Stimulated activated CD8-positive, alpha-beta memory T cell treated with anti-CD3 and anti-CD28 coated beads, Interleukin-4, amount 100 ng/mL, for 24 hours (primary cell): Measurements from ENCODE around the gene SAA4.
"Not testable (repeated sequence)": the region's sequence is repeated elsewhere in the genome, so short reads cannot be mapped to it uniquely, and the experiment has no call there.

Experiments
- DNase-seq: peaks from one replicate; pipeline ENCODE4 v3.0.0-alpha.2; 2020; ENCODE audit warnings: low read depth

The SAA4 gene

GRCh38 chr11:18189476-18190245 is 46.9 kb downstream of the SAA4 start:
- DNase-seq: not testable (repeated sequence)

- DNase-seq: no peak
These were observed 47.8 kb downstream of the SAA4 start for GRCh38 chr11:18188796-18189195.
